NCI-H748 (cell line): Measurements from ENCODE around the gene ASIC2.

ENCODE experiments used
- DNase-seq: peaks from one replicate; lab custom pipeline; 2025; ENCODE audit not compliant: unreplicated experiment; lab: John Stamatoyannopoulos, UW

The ASIC2 gene

GRCh38 chr17:33166472-33166871 is 126.6 kb downstream of the ASIC2 start:
- DNase-seq: no peak

GRCh38 chr17:33164169-33164881 is 128.8 kb downstream of the ASIC2 start:
- no peak for DNase-seq

- DNase-seq: no peak
Measured at GRCh38 chr17:33163533-33164168, 129.4 kb downstream of the ASIC2 start.

GRCh38 chr17:33154869-33155455 is 138.1 kb downstream of the ASIC2 start:
- no peak for DNase-seq

- no peak for DNase-seq
Measured at GRCh38 chr17:33152783-33153182, 140.3 kb downstream of the ASIC2 start.

- DNase-seq: no peak
Measured at GRCh38 chr17:33151565-33151964, 141.5 kb downstream of the ASIC2 start.

GRCh38 chr17:33145941-33146340 is 147.2 kb downstream of the ASIC2 start:
- no peak for DNase-seq

- DNase-seq: no peak
Measured at GRCh38 chr17:33144837-33145236, 148.3 kb downstream of the ASIC2 start.

GRCh38 chr17:33142705-33143299 is 150.3 kb downstream of the ASIC2 start:
- no peak for DNase-seq

- DNase-seq: peak; percentile 56
Measured at GRCh38 chr17:33140413-33141099, 152.5 kb downstream of the ASIC2 start.

- DNase-seq: no peak
Measured at GRCh38 chr17:33138627-33139026, 154.5 kb downstream of the ASIC2 start.

- DNase-seq: no peak
Measured at GRCh38 chr17:33137426-33137825, 155.7 kb downstream of the ASIC2 start.

- no peak for DNase-seq
Measured at GRCh38 chr17:33135691-33136090, 157.4 kb downstream of the ASIC2 start.

GRCh38 chr17:33131620-33132019 is 161.5 kb downstream of the ASIC2 start:
- DNase-seq: no peak

GRCh38 chr17:33127706-33128105 is 165.4 kb downstream of the ASIC2 start:
- no peak for DNase-seq

GRCh38 chr17:33126086-33126485 is 167.0 kb downstream of the ASIC2 start:
- no peak for DNase-seq

GRCh38 chr17:33125552-33125950 is 167.5 kb downstream of the ASIC2 start:
- no peak for DNase-seq

- no peak for DNase-seq
Measured at GRCh38 chr17:33124871-33125551, 168.1 kb downstream of the ASIC2 start.

GRCh38 chr17:33124185-33124584 is 168.9 kb downstream of the ASIC2 start:
- DNase-seq: no peak

- DNase-seq: no peak
Measured at GRCh38 chr17:33121756-33122155, 171.3 kb downstream of the ASIC2 start.

GRCh38 chr17:33121272-33121671 is 171.8 kb downstream of the ASIC2 start:
- DNase-seq: no peak
